Stromal cell of bone marrow (primary cell): ENCODE data around the gene YEATS2.

ENCODE experiments used
- DNase-seq: peaks from one replicate; pipeline ENCODE4 v3.0.0-alpha.2; 2012; ENCODE audit warnings: low read depth

The YEATS2 gene

DNA sequence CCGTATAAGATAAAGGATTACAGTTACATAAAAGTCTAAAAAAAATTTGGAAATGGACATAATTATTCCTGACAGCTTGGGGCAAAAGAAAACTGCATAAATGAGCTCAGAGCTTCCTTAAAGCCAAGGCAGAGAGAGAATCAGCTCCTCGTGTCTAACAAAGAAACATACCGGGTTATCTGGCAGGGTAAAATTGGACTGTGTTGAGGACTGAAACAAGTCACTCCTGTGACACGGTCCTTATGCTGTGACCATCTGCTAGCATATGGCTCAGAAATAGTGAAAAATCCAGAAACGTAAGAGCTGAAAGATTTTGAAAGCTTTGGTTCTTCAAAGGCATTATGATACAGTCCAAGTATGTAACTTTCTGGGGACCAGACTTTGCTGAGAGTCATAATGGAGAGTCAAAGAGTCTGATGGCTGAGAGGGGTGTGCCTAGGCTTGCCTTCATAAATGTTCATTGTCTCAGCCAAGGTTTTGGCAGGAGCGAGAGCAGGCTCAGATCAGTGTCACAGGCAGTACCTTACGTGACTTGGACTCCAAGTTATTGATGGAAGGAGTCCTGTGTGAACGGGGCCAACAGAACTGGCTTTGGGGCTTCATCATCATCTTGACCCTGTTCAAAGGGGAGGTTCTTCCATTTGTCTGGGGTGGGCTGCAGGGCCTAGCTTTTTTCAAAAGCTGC, 115.3 kb downstream of the YEATS2 start:
- DNase-seq, result no peak

DNA sequence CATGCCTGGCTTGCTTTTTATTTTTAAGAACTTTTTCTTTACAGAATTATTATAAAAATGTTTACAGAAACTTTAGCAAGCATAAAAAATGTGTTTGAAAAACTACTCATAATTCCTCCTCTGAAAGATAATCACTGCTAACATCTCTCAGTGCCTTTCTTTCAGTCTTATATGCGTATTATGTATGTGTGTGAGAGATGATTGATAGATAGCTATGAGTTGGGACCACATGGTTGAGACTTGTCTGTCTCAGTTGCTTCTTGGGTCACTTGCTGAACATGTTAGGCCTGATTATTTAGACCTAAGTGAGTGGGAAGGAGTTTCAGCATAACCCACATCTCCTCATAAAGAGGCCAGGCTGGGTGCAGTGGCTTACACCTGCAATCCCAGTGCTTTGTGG, 116.6 kb downstream of the YEATS2 start:
- DNase-seq, result no peak

DNA sequence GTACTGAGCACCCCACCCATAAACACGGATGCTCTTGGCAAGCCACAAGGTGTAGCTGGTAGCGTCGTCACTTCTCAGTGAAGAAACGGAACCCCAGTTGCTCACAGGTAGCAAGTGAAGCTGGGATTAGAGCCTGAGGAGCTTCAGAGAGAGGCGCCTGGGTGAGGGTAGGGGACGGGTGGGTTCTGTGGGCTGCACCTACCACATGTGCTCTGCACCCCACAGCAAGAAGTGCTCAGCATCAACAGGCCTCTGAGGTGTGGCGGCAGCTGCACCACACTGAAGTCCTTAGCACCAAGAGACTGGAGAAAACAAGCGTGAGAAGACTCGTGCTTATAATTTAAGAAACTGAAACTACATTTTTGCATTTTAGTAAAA, 118.0 kb downstream of the YEATS2 start:
- no peak for DNase-seq

DNA sequence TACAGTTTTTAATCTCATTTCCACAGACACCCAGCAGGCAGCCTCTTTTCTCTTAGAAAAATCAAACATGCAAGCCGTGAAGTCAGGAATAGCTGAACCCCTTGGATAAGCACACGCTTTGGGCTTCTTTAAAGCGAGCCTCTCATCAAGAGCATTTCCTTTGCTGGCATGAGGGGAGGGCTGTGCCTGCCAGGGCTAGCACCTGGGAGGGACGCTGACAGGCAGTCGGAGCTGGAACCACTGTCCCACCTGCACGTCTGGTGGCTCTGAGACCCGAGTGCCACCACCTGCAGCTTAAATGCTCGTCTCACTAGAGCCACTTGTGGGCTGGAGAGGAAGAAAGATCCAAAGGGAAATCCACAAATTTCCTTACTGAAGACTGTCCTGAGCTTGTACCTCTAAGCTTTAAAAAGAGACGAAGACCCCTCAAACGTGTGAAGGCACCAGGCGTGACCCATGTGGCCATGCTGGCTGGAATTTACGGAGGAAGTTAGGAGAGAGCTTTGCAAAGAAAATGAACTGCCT, 118.4 kb downstream of the YEATS2 start:
- no peak for DNase-seq

DNA sequence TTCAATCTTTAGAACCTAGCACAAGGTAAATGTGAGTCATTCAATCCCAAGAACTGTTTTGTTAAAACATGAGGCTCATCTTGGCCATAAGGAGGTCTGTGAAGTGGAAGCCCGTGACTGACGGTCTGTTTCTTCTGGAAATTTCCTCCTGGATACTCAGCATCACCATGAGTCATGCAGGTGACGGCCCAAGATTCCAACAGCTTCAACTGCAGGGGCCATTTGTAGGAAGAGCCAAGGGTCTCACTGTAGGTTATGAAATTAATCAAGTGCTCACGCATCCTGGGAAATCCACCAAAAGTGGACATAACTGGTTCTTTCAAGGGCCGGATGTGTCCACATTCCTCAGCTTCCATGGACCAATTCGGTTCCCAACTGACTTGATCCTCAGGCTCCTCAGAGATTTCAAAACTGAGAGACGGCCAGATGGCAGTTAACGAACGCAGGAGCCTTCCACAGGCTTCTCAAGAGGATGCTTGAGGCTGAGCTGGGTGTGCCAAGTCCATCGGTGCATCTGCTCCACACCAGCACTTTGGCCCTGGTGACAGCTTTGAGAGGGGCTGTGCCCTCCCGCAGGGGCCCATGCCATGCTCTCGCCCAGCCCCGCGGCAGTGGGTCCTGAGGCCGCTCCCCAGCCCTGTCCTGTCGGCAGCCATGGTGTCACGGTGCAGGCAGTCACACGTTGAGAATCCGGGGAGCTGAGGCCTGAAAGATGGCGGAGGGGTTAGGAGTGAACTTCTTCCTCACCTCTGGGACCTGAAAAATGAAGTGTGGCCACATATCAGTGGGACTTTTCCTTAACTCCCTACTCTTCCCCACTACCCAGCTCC, 119.3 kb downstream of the YEATS2 start:
- no peak for DNase-seq

DNA sequence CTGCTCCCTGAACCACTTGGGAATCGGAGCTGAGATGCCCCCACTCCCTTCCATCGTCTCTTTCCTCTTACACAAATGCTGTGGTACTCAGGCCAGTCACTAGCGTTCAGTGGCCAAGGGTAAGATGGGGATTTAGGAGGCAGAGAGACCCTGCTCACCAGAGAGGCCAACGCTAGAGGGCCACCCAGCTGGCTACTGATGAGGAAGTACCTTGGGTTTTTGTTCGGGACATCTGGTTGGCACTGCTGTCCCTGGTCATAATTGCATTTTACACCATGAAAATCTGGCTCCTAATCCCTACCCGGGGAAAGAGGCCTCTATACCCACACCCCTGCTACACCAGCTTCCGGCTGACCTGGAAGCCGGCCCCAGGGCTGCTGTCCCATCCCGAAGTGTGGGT, 120.0 kb downstream of the YEATS2 start:
- no peak for DNase-seq

DNA sequence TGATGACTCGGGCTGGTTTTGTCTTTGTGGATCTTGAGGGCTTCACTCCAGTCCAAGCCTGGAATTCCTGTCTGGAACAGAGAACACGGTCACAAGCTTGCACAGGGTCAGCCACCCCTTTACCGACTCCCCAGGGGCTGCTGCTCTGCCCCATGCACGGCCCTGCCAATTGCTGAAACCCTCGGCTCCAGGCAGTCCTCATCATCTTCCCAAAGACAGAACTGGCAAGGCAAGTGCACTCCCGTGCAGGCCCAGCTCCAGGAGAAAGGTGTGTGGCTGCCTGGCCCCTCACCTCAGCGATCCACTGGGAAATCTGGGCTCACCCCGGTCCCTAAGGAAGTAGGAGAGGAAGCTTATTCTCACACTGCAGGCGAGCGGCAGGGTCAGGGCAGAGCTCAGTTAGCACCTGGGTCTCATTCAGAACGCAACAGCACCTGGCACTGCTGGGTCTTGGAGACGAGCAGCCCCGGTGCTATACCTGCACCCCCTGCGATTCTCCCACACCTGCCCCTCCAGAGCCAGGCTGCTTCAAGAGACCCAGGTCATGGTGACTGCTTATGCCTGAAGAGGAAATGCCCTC, 120.5 kb downstream of the YEATS2 start:
- no peak for DNase-seq

DNA sequence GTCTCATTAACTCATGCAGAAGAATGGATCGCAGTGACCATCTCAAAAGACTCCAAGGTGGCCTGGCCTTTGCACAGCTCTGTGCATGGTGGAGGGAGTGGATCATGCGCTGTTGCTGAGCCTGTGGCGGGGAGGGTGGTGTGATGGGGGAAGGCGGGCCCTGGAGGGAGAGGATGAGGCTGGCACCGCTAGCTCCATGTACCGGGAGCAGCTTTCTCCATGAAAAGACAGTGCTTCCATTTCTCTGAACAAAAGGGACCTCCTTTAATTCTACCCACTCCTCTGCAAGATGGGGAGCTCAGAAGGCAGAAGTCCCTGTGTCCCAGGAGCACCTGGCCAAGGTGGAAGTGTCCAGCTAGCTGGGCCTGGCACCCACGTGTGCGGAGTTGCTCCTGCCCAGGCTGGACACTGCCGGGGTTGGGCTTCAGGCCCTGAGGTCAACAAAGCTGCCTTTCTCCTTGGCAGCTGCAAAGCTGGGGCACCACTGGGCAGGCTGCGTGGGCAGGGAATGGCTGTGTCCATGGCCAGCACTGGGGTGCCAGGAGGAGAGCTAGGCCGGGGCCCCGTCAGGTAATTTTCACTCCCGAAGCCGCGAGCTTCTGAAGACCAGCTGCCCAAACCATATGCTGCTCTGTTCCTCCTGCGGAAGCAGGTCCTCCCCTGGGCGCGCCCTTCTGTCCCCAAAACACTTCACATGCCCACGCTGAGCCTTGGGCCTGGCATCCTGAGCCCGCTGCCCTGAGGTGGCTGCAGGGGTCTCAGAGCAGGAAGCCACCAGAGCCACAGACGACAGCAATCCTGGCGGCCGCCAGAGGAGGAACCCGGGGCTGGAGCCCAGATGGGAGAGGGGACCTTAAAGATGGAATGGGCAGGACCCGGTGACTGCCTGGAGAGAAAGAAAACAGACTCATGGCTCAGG, 121.4 kb downstream of the YEATS2 start:
- no peak for DNase-seq

DNA sequence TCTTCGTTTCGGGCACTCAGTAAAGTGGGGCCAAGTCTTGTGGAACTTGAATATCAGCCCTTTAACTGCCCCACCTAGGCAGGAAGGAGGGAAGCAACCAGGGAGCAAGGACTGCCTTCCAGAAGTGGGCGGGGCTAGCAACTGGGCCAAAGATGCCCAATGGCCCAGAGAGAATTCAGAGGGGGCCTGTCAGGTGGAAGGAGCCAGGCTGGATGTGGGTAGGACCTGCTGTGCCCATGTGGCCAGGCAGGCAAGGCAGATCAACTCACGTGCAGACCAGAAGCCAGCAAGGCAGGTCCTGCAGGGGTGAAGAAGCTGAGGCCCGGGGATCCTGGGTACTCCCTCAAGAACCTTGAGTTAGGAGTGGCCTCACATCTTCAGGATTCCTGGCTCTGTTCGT, 122.2 kb downstream of the YEATS2 start:
- DNase-seq, result no peak

DNA sequence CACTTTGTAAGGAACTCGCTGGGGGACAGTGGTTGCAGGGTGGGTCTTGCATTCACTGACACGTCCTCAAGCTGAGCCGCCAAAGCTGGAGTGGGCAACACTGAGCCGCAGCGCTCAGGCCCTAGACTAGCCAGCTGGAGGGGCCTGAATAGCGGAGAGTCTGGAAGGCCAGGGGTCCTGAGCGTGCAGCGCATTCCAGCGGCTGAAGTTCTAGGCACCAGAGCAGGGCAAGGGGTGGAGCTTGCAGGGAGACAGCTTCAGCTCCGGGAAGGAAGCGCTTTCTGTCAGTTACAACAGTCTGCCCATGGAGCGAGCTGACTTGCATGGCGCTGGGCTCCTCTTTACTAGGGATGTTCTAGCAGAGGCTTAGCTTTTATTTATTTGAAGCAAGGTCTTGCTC, 125.0 kb downstream of the YEATS2 start:
- DNase-seq, result no peak

DNA sequence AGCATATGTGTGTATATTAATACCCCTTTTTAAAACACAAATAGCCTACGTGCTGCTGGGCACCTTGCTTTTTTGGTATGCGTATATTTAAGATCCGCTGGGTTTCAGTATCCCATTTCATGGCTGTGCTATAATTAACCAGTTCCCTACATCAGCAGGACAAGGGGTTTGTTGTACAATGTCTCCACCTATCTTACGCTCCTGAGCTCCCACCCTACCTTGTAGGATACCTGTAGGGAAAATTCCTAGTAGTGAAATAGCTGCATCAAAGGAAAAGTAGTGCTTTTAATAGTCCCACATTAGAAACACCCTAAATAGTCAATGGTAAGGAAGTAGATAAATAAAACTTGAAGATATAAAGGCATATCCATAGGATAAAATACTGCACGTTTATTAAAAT, 126.4 kb downstream of the YEATS2 start:
- no peak for DNase-seq

DNA sequence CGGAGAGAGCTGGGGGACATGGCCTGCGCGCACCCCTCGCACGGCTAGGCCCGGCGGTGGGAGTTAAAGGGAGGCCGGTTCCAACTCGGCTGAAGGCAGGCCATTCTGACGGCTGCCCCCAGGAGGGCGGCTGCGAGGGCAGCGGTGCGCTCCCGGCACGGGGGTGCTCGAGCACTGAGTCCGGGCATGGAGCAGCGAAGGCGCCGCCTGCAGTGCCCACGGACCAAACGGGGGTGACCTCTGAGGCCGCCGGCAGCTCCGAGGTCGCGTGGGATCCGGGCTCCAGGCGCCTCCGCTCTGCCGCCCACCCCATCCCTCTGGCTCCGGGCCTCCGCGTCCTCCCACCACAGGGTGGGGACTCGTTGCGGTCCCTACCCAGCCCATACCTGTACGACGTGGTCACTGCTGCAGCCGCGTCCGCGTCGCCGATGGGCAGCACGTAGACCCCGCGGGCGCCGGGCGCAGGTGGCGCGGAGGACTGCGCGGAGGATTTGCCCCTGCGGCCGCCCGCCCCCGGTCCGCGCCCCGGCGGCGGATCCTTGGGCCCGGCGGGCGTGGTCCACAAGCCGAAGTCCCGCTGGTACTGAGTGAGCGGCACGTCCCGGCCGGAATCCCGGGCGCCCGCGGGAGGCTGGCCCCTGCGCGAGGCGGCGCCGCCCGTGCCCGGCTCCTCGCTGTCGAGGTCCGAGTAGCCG, 127.3 kb downstream of the YEATS2 start:
- no peak for DNase-seq

DNA sequence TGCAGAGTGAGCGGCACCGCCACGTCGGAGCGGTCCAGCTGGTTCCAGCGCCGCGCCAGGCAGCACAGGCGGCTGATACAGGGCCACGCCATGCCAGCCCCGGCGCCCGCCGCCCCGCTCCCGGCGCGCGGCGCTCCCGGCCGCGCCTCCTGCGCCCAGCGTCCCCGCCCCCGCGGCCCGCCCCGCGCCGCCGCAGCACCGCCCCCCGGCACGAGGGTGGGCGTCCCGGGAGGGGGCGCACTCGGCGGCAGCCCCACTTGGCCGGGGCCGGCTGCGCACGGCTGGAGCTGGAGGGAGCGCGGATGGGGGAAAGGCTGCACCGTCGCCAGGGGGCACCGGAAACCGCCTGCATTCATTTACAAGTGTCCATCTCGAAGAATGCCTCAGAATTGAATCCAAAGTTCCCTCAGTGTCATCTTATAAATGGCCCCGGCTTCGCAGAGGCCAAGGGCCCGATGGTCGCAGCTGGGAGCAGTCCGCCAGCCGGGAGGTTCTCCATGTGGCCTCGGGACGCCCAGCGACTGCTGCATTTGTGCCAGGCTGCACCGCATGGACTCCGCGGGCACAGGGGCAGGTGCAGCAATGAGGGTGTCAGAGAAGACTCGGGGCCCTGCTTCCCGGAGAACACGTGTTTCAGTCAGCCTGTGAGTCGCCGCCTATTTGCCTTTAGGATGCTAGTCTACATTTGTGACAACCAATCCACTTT, 128.0 kb downstream of the YEATS2 start, which contains the start of gene MAP6D1:
Gene MAP6D1, minus strand, starts transcription at position 122 of the 706 bp plus-strand sequence. Its CDS starts 30 bp downstream, at position 92.
- DNase-seq, result no peak

DNA sequence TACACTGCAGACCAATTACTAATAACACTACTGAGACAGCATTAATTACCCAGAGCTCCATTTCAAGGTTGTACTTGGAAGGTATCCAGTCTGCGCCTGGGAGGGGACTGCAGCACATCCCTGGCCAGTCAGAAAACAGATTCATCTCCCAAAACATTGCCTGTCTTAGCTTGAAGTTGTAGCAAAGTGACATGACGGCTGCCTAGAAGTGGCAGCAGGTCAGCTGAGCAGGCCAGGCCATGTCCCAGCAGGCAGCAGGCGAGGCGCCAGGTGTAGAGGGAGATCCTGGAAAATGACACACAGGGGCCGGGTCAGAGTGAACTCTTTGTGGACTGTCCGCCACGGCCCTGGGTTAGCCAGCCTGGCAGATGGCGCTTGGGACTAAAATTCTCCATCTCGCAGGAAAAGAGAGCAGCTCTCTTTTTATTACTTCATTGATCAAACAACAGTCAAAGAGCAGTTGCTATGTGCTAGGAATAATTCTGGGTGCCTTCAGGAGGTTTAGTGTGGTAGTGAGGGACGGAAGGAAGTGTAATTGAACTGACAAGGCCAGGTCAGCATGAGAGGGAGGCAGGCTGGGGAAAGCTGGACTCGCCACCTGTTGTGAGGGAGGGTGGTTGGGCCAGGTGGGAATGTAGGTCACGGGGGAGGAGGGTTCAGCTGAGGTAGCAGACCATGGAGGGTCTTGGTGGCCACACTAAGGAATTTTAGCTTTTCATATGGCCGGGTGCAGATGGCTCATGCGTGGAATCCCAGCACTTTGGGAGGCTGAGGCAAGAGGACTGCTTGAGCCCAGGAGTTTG, 129.1 kb downstream of the YEATS2 start:
- DNase-seq, result no peak

DNA sequence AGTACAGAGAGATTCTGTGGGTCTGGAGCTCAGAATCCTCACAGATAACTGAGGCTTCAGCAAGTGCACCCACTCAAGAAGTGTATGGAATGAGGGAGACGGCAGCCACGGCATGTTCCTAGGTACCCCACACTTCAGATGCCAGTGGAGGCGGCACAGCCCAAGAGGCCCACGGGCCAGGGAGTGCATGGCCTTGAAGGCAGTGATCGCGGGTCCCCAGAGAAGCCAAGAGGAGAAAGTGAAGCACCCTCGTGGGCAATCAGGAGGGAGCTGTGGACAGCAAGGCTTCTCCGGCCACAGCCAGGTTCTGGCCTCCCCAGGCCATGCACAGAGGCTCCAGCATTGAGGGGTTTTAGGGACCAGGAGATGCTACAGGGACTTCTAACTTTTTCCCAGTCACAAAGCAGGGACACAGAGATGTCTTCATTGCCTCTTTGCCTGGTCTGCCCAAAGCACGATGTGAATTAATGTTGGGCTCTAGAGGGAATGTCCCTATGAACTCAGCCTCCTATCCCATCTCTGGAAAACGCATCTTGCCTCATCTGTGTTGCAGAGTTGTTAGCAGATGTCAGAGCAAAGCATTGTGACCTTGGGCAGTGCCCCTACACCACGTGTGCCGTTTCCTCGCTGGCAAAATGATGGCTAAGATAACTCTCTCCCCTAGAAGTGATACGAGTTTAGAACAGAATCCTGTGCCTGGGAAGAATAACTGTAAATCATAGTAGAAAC, 130.4 kb downstream of the YEATS2 start:
- no peak for DNase-seq

DNA sequence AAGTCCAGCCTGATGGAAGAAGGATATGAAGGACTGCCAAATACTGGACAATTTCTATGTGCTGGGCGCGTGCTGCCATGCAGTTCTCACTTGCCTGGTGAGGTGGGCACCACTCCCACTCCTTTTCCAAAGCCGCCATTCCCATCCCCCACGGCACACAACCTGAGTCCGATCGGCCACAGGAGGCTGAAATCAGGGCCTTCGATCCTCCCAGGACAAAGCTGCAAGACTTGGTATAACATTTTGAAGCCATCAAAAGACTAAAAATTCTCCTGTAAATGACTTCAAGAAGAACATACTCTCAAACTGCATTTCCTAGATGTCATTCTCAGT, 130.9 kb downstream of the YEATS2 start:
- no peak for DNase-seq

DNA sequence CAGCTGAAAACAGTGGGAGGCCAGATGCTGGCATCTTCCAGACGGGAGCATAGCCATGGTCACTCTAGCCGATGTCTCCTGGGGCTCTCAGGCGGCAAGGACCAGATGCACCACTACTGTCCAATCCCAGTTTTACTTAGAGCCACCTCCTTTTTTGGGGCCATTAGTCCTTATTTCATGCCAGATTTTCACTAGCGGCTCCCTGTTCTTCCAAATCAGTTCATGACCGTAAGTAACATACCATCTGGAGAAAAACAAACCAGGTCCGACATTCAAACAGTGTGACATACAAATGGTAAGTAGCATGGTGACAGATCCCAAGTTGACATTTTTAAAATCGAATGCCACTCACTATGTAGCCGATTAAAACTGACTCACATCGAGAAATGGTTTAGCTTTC, 131.9 kb downstream of the YEATS2 start:
- DNase-seq, result no peak

DNA sequence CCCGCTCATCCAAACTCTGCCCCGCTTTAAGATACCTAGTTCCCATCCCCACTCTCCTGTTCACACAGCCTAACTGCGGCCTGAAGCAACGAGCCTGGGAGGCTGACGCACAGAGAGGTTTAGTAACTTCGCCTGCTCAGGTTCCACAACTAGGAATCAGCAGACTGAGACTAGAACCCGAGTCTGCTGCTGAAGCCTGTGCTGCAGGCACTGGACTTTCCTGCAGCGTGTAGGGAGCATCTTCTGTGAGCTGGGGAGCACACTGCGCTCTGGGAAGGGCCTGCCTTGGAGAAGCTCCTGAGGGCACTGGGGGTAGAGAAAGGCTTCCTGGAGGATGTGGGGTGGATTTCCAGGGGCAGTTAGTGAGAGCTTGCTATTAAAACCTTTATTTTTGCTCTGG, 132.6 kb downstream of the YEATS2 start:
- no peak for DNase-seq

DNA sequence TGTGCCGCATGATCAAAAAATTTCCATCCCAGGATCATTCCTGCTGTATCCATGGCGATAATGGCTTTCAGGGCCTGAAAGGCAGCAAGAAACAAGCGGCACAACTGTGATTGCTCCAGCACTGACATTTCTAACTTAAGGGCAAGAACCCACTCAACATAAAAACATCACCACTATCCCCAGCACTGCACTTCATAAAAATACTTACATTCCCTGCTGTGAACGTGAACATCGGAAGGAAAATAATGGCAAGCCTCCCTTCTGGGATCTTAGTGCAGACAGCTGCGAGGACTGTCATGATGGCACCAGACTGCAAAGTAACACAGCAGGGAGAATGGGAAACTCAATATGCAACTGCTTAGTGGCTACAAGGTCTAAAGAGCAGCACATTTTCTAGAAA, 135.9 kb downstream of the YEATS2 start:
- no peak for DNase-seq
